WERI-Rb-1 (cell line): ENCODE results near the gene PRG3.

Experiments
- DNase-seq: peaks from one replicate; pipeline ENCODE4 v3.0.0-alpha.2; 2020
- H3K27ac ChIP-seq: fragments of 250-450 bp; sonication (Bioruptor Pico); 2 replicates; pipeline ENCODE4 v1.5.1; 2020; ENCODE audit warnings: mild to moderate bottlenecking, moderate library complexity
- H3K27me3 ChIP-seq: fragments of 250-450 bp; sonication (Bioruptor Pico); 2 replicates; pipeline ENCODE4 v1.5.1; 2021; ENCODE audit warnings: mild to moderate bottlenecking, low read depth, moderate library complexity; ENCODE audit not compliant: insufficient read depth, severe bottlenecking
- H3K36me3 ChIP-seq: fragments of 250-450 bp; sonication (Bioruptor Pico); 2 replicates; pipeline ENCODE4 v1.5.1; 2020; ENCODE audit warnings: mild to moderate bottlenecking, moderate library complexity
- H3K4me3 ChIP-seq: 2 replicates; pipeline ENCODE4 v1.5.1; 2011; ENCODE audit warnings: low read depth, mild to moderate bottlenecking, control low read depth, low read length
- H3K9me3 ChIP-seq: fragments of 250-450 bp; sonication (Bioruptor Pico); 2 replicates; pipeline ENCODE4 v1.5.1; 2021; ENCODE audit warnings: mild to moderate bottlenecking, moderate library complexity; ENCODE audit not compliant: severe bottlenecking
- CTCF ChIP-seq: IDR thresholded peaks from 2 replicates; pipeline ENCODE4 v1.5.1; 2011; ENCODE audit warnings: low read depth, mild to moderate bottlenecking, control low read depth, inconsistent platforms, low read length

The PRG3 gene

GRCh38 chr11:57348636-57349313, 32.2 kb downstream of the PRG3 start:
- Histone ChIP-seq H3K36me3 (no peaks in the 10 kb centered on the region), H3K27me3 (no peaks in the 10 kb centered on the region), H3K4me3 (no peak overlapping the region), H3K27ac (no peak overlapping the region), H3K9me3 (no peaks in the 10 kb centered on the region)
- DNase-seq, result no peak
- no peak for TF ChIP-seq CTCF

DNA sequence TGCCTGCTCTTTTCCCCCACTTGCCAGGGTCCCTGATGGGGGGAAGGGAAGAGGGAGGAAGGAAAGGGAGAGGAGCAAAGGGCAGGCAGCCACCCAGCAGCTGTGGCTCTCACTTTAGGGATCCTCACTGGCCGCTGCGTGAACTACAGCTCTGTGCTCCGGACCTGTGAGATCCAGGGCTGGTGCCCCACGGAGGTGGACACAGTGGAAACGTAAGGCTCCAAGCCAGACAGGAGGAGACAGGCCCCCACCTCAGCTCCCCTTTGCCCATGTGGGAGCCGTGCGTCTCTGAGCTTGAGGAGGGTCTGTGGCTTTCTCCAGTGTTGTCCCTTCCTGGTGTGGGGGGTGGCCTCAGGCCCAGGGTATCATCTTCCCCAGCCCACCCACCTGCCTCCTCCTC, 32.9 kb downstream of the PRG3 start:
- H3K9me3 ChIP-seq, result no peaks in the 10 kb centered on the region
- H3K4me3 ChIP-seq, result no peak overlapping the region
- TF ChIP-seq CTCF, result no peak
- no peak overlapping the region for H3K27ac ChIP-seq
- H3K27me3 ChIP-seq, result no peaks in the 10 kb centered on the region
- no peaks in the 10 kb centered on the region for H3K36me3 ChIP-seq
- DNase-seq, result no peak

GRCh38 chr11:57347336-57347735, 33.6 kb downstream of the PRG3 start:
- no peaks in the 10 kb centered on the region for H3K27me3 ChIP-seq
- TF ChIP-seq CTCF, result no peak
- H3K4me3 ChIP-seq, result no peak overlapping the region
- no peak overlapping the region for H3K27ac ChIP-seq
- no peak for DNase-seq
- H3K36me3 ChIP-seq, result no peaks in the 10 kb centered on the region
- no peaks in the 10 kb centered on the region for H3K9me3 ChIP-seq

DNA sequence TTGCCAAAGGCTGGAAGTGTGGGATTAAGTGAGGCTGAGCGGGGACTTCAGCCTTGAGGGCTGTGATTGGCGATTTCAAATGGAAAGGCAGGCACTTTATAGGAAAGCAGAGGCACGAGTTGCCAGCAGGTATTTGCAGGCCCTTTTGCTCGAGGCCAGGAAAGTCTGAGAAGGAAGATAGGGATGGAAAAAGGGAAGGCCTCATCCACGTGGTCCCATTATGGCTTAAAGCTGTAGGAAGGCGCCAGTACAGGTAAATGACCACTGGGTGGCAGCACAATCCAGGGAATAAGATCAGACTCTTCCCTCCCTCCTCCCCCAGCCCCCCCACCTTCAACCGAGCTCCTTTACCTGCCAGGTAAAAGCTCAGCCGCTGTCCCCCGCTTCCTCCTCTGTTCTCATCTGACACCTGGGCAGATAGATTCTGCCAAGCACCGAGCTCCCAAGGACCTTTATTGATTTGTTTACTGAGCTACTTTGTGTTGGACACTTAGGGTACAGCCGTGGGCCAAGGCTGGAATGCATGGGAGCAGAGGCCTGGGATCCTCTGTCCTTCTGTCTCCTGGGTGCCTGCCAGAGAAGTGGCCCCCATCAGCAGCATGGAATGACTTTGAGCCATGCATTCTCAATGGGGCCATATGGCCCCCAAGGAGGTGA, 35.3 kb downstream of the PRG3 start:
- H3K4me3 ChIP-seq, result no peak overlapping the region
- TF ChIP-seq CTCF, result peak; percentile 69
- H3K9me3 ChIP-seq, result no peaks in the 10 kb centered on the region
- H3K27ac ChIP-seq, result peak overlapping the region; percentile 37; the same call in 1 of the 2 replicates
- no peaks in the 10 kb centered on the region for H3K27me3 ChIP-seq
- H3K36me3 ChIP-seq, result no peaks in the 10 kb centered on the region
- peak; percentile 78 for DNase-seq

- DNase-seq, result no peak
- Histone ChIP-seq H3K36me3 (no peaks in the 10 kb centered on the region), H3K9me3 (no peaks in the 10 kb centered on the region), H3K27me3 (no peaks in the 10 kb centered on the region), H3K27ac (no peak overlapping the region), H3K4me3 (no peak overlapping the region)
- 0 out of 2 replicates have a peak, but pooled peaks have one; percentile 0 for TF ChIP-seq CTCF
Observed at GRCh38 chr11:57344826-57345225, 36.1 kb downstream of the PRG3 start.
